ENCODE data around the gene SEMA3C. TPM values are rescaled to one million over a fixed set of nuclear protein-coding genes. Genes with fewer than 3 reads are reported as not detected.

SEMA3C gene
- total and polyA plus RNA-seq, 11 donors = 11.7 to 110 (median 67.6) TPM

DNA sequence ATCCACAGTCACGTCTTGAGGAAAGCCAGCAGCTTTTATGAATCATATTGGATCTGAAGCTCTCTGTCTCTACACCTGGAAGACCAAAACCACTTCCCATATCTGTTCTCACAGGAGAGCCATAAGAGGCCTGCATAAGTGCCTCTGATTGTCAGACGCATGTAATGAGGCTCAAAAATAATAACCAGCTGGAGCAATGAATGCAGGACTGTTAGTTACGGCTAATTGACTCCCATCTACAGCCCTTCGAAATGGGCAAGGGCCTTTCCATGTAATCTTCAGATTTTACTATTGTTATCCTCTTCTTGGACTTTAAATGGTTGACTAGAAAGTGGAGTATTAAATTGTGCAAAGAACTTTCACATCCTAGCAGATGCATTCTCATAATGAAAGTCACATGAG, 4.4 kb upstream of the SEMA3C start:
- H3K36me3 ChIP-seq = no peaks in the 10 kb centered on the region
- no peak overlapping the region for H3K27ac ChIP-seq
- H3K27me3 ChIP-seq = peaks cover 0 to 4% (median 0%) of the 10 kb centered on the region in 9 donors
- H3K4me3 ChIP-seq = no peak overlapping the region
- H3K9me3 ChIP-seq = peaks cover 0 to 7% (median 0%) of the 10 kb centered on the region in 12 donors
- DNase-seq = no peak
- H3K4me1 ChIP-seq = peaks cover 0 to 12% (median 1%) of the 10 kb centered on the region in 12 donors
- ATAC-seq = no peak
- WGBS, 4 donors = 49 to 64% (median 58%) methylated on average over 4 of the region's 4 CpGs
- TF ChIP-seq CTCF (IDR thresholded peaks at IDR 0.05) = no peak
- no peak for TF ChIP-seq POLR2A (IDR thresholded peaks at IDR 0.05)
- intact Hi-C loops (cut with DNase I) = loop anchor here in 6 of 10 donors (5.0 to 10.0 kb wide), 6 partner anchors 221 to 532 kb away; no protein-coding TSS in a partner anchor

DNA sequence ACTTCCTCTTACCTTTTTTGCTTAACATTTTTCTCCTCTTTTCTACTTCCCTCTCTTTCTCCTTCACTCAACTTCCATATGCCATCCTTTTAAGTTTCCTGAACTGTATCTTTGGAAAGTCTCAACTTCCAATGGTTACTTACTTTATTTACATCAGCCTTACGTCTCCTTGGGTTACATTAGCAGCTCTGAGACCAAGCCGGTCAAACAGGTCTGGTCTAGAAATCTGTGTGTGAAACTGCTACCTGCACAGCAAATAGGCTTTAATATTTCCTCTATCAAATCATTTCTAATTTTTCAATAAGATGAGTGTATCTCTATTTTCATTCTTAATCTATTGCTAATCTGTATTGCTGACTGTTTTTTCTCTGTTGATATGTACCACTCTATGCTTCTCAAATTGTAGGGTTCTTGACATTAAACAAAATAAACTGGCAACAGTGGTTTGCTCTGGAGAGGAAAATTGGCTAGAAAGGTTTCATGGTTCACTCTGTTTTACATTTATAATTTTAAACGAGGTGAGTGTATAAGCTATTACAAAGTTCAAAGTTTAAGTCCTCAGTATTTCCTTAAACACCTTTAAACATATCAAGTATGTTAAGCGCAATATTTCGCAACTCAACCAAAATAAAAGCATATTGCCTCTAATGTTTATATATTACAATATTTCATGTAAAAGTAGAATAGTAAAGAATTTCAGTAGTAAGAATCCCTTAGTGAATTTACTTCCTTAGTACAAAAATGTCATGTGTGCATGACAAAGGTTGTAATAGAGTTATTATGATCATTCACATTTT, 3.6 kb upstream of the SEMA3C start:
- WGBS, 4 donors = 84 to 89% (median 88%) methylated on average over 5 of the region's 5 CpGs
- intact Hi-C loops (cut with DNase I) = loop anchor here in 6 of 10 donors (5.0 to 10.0 kb wide), 6 partner anchors 220 to 532 kb away; no protein-coding TSS in a partner anchor
- H3K27ac ChIP-seq = no peak overlapping the region
- TF ChIP-seq POLR2A (IDR thresholded peaks at IDR 0.05) (no peak), CTCF (IDR thresholded peaks at IDR 0.05) (no peak)
- DNase-seq = no peak
- H3K27me3 ChIP-seq = peaks cover 0 to 4% (median 0%) of the 10 kb centered on the region in 9 donors
- peaks cover 0 to 20% (median 3%) of the 10 kb centered on the region in 12 donors for H3K4me1 ChIP-seq
- no peaks in the 10 kb centered on the region for H3K36me3 ChIP-seq
- H3K9me3 ChIP-seq = peaks cover 0 to 7% (median 0%) of the 10 kb centered on the region in 12 donors
- no peak for ATAC-seq
- no peak overlapping the region for H3K4me3 ChIP-seq

DNA sequence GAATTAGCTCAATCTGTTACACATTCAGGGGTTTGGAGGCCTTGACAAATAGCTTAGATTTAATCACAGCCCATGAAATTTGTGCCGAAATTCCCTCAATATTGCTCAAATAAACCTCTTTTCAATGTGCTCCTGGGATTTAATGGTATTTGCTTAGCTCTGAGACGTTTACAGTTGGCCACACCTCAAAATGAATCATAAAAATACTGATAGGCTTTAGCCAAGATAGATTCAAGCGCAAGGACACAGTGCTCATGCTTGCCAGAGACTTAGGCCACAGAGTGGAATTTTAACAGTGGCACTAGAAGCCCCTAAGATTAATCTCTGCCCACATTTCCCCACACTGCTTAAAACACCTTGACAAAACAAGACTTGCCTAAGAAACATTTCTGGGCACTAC, 2.3 kb upstream of the SEMA3C start:
- TF ChIP-seq CTCF (IDR thresholded peaks at IDR 0.05) (no peak), POLR2A (IDR thresholded peaks at IDR 0.05) (no peak)
- Histone ChIP-seq H3K27ac (no peak overlapping the region), H3K4me3 (no peak overlapping the region), H3K9me3 (no peaks in the 10 kb centered on the region), H3K36me3 (no peaks in the 10 kb centered on the region), H3K27me3 (peaks cover 0 to 4% (median 0%) of the 10 kb centered on the region in 9 donors), H3K4me1 (peaks cover 0 to 20% (median 4%) of the 10 kb centered on the region in 12 donors)
- WGBS, 4 donors = 52 to 69% (median 56%) methylated on average over 3 of the region's 3 CpGs
- intact Hi-C loops (cut with DNase I) = loop anchor here in 7 of 10 donors (2.0 to 10.0 kb wide), 8 partner anchors 219 to 534 kb away; no protein-coding TSS in a partner anchor
- no peak for ATAC-seq
- DNase-seq = no peak

GRCh38 chr7:80918399-80918798, 452 bp downstream of the SEMA3C start:
- no peaks in the 10 kb centered on the region for H3K9me3 ChIP-seq
- peak overlapping the region; percentile 38 to 80 (median 66) for H3K4me3 ChIP-seq
- H3K4me1 ChIP-seq = peaks cover 0 to 20% (median 4%) of the 10 kb centered on the region in 12 donors
- peaks cover 0 to 6% (median 0%) of the 10 kb centered on the region in 9 donors for H3K36me3 ChIP-seq
- H3K27me3 ChIP-seq = peaks cover 0 to 4% (median 0%) of the 10 kb centered on the region in 9 donors
- intact Hi-C loops (cut with DNase I) = loop anchor here (2.0 to 10.0 kb wide), 13 partner anchors 126 to 554 kb away; no protein-coding TSS in a partner anchor
- peak in 1 of 4 donors; percentile 13 for ATAC-seq
- DNase-seq = no peak
- H3K27ac ChIP-seq = peak overlapping the region in 11 of 12 donors; percentile 63 to 85 (median 76)
- WGBS, 4 donors = 4 to 9% (median 7%) methylated on average over 8 of the region's 8 CpGs
- TF ChIP-seq CTCF (IDR thresholded peaks at IDR 0.05) (no peak), POLR2A (IDR thresholded peaks at IDR 0.05) (no peak)
